Measurements from ENCODE around the gene SOCS3. TPM values are rescaled to one million over a fixed set of nuclear protein-coding genes. Genes with fewer than 3 reads are reported as not detected.

The SOCS3 gene, protein sequence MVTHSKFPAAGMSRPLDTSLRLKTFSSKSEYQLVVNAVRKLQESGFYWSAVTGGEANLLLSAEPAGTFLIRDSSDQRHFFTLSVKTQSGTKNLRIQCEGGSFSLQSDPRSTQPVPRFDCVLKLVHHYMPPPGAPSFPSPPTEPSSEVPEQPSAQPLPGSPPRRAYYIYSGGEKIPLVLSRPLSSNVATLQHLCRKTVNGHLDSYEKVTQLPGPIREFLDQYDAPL
- total RNA-seq (2014; rRNA removed; shearing (Covaris generic)): 18.7 and 18.8 TPM in 2 replicates

DNA sequence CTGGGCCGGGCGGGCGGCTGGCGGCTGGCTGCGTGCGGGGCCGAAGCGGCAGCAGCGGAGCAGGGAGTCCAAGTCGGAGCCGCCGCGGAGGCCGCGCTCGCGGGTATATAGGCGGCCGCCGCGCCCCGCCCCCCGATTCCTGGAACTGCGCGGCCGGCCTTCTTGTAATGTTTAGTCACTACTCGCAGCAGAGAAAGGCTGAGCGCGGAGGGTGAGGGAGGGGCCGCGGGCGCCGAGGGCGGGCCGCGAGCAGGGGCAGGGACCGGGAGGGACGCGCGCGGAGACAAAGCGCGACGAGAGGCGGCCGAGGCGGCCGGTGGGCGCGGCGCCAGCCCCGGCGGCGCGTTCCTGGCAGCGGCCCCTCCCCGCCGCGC, at the start of gene SOCS3:
Gene SOCS3, minus strand, starts transcription at position 81 of the 374 bp plus-strand sequence. CDS start 982 bp downstream, outside the sequence.

GRCh38 chr17:78378225-78379130, 18.6 kb upstream of the SOCS3 start, which contains the start of gene PGS1:
Gene PGS1 (plus strand): TSS chr17:78378649. CDS start chr17:78378666, 17 bp downstream.

Small RNA genes lying within 50 kb of the gene (small RNA-seq; reads per million reads assigned to genes)
- gene RF00415 (not detected), gene RN7SL236P (not detected)

Other genes with a start within 250 kb of the SOCS3 start
- 25.3 and 26.0 TPM in 2 replicates for gene TMC6, start 231.3 kb downstream of the SOCS3 start, total RNA-seq (2014; rRNA removed; shearing (Covaris generic))
- gene TMC8, start 229.3 kb downstream of the SOCS3 start, total RNA-seq (2014; rRNA removed; shearing (Covaris generic)): 0.11 TPM in 1 of 2 replicates, not detected in the other
- not detected in 2 replicates for gene C17orf99, start 213.7 kb downstream of the SOCS3 start, total RNA-seq (2014; rRNA removed; shearing (Covaris generic))
- 32.0 and 40.9 TPM in 2 replicates for gene SYNGR2, start 191.5 kb downstream of the SOCS3 start, total RNA-seq (2014; rRNA removed; shearing (Covaris generic))
- 174 and 209 TPM in 2 replicates for gene TK1, start 173.0 kb downstream of the SOCS3 start, total RNA-seq (2014; rRNA removed; shearing (Covaris generic))
- 22.5 and 25.5 TPM in 2 replicates for gene AFMID, start 172.7 kb downstream of the SOCS3 start, total RNA-seq (2014; rRNA removed; shearing (Covaris generic))
- gene BIRC5, start 145.8 kb downstream of the SOCS3 start, total RNA-seq (2014; rRNA removed; shearing (Covaris generic)): 74.2 and 78.6 TPM in 2 replicates
- not detected in 2 replicates for gene TMEM235, start 128.4 kb downstream of the SOCS3 start, total RNA-seq (2014; rRNA removed; shearing (Covaris generic))
- 31.9 and 34.6 TPM in 2 replicates for gene PGS1, start 18.6 kb upstream of the SOCS3 start, total RNA-seq (2014; rRNA removed; shearing (Covaris generic))
- gene DNAH17, start 217.3 kb upstream of the SOCS3 start, total RNA-seq (2014; rRNA removed; shearing (Covaris generic)): 0.13 and 0.30 TPM in 2 replicates

All from A375 (cell line).